HEK293T (cell line): ENCODE data around the gene CBX6.

Experiments used
- CTBP1 ChIP-seq: fragments of 450-650 bp; IDR thresholded peaks from 2 replicates; pipeline ENCODE4 v1.6.1; 2016; ENCODE audit warnings: borderline replicate concordance
- SP1 ChIP-seq: fragments of 450-650 bp; IDR thresholded peaks from 2 replicates; pipeline ENCODE4 v1.6.1; 2017

GRCh38 chr22:38868286-38868721 is 3.7 kb downstream of the CBX6 start:
- TF ChIP-seq SP1 (no peak), CTBP1 (no peak)
